Sigmoid colon (tissue), 7 donors: ENCODE results near the gene CCDC59. TPM values are rescaled to one million over a fixed set of nuclear protein-coding genes. Genes with fewer than 3 reads are reported as not detected.

Experiments used
- DNase-seq: peaks from one replicate; pipeline ENCODE4 v3.0.0-alpha.2; 2019
- H3K27ac ChIP-seq, 4 donors: fragments of 200-600 bp; sonication (generic); one replicate each; pipeline ENCODE4 v1.5.1; 2016 to 2019; ENCODE audit warnings: mild to moderate bottlenecking in 1 of 4
- H3K27me3 ChIP-seq, 3 donors: fragments of 200-600 bp; sonication (generic); one replicate each; pipeline ENCODE4 v1.5.1; 2019; ENCODE audit warnings: mild to moderate bottlenecking in 1 of 3
- H3K36me3 ChIP-seq, 4 donors: fragments of 200-600 bp; sonication (generic); one replicate each; pipeline ENCODE4 v1.5.1; 2016 to 2019
- H3K4me1 ChIP-seq, 4 donors: fragments of 200-600 bp; sonication (generic); one replicate each; pipeline ENCODE4 v1.5.1; 2017 to 2019
- H3K4me3 ChIP-seq, 4 donors: fragments of 200-600 bp; sonication (generic); one replicate each; pipeline ENCODE4 v1.5.1; 2017 to 2019; ENCODE audit warnings: mild to moderate bottlenecking in 2 of 4, moderate library complexity in 1 of 4
- H3K9me3 ChIP-seq, 4 donors: fragments of 200-600 bp in 3 of 4; sonication (generic) in 3 of 4; one replicate each; pipeline versions ENCODE4 v1.5.1 to v1.6.1; 2013 to 2019
- CTCF ChIP-seq, 4 experiments: fragments of 450-650 bp in 3 of 4; fragments of 200-600 bp in 1 of 4; IDR thresholded peaks; one replicate each; pipeline ENCODE4 v1.5.1; 2016 to 2019; ENCODE audit warnings: antibody characterized with exemption in 4 of 4, mild to moderate bottlenecking in 3 of 4, moderate library complexity in 2 of 4
- EP300 ChIP-seq, 4 donors: sonication (generic); formaldehyde crosslinking; IDR thresholded peaks; one replicate each; pipeline ENCODE4 v1.6.1; 2017; ENCODE audit warnings: antibody characterized with exemption in 4 of 4
- POLR2A ChIP-seq, 2 donors: fragments of 450-650 bp; IDR thresholded peaks; one replicate each; pipeline ENCODE4 v1.6.1; 2016; ENCODE audit warnings: antibody characterized with exemption in 2 of 2, mild to moderate bottlenecking in 2 of 2, moderate library complexity in 2 of 2
- POLR2AphosphoS5 ChIP-seq, 4 donors: sonication (generic); formaldehyde crosslinking; IDR thresholded peaks; one replicate each; pipeline ENCODE4 v1.6.1; 2017; ENCODE audit warnings: antibody characterized with exemption in 4 of 4
- WGBS, 2 donors: extraction: QIAGEN DNeasy Blood & Tissue Kit; methylation state at CpG; one replicate each; pipeline ENCODE4 v1.1.7; 2013; 5-methylcytosine and 5-hydroxymethylcytosine counted together
- intact Hi-C: fragments of 100-400 bp; cut with DNase I; formaldehyde crosslinking; loops from one replicate; pipeline ENCODE4 v1.15.1; 2023
- polyA plus RNA-seq, 3 donors: library from polyadenylated mRNA; stranded (reverse); fragments of 200-250 nt; gene quantifications; one replicate each; pipeline ENCODE4 v1.2.3, GENCODE V29; 2013
- total RNA-seq, 4 donors: library from RNA; depleted of rRNA; stranded (reverse); fragments of >200 nt; gene quantifications; one replicate each; pipeline ENCODE4 v1.1.0, GENCODE V29; 2016
- donor health status: healthy with polysubstance abuse.
- donor health status: Bipolar disorder and iron deficiency.
- donor health status: healthy.

CCDC59 gene
- total and polyA plus RNA-seq, 7 donors = 40.2 to 91.8 (median 60.4) TPM

GRCh38 chr12:82325540-82326336 lies 32.4 kb downstream of the CCDC59 start:
- 15 to 52% methylated on average over 4 of the region's 4 CpGs for WGBS, 2 donors
- Histone ChIP-seq H3K36me3 (no peaks in the 10 kb centered on the region), H3K4me1 (no peaks in the 10 kb centered on the region), H3K27me3 (no peaks in the 10 kb centered on the region), H3K27ac (no peak overlapping the region), H3K9me3 (no peaks in the 10 kb centered on the region), H3K4me3 (no peak overlapping the region)
- no peak for TF ChIP-seq CTCF (IDR thresholded peaks at IDR 0.05)
- intact Hi-C loops = loop anchor here (5.0 kb wide), 1 partner anchor 678 kb away; no protein-coding TSS in a partner anchor
- DNase-seq = no peak

GRCh38 chr12:82319276-82319675 lies 38.9 kb downstream of the CCDC59 start:
- Histone ChIP-seq H3K27me3 (no peaks in the 10 kb centered on the region), H3K36me3 (no peaks in the 10 kb centered on the region), H3K4me3 (no peak overlapping the region), H3K4me1 (no peaks in the 10 kb centered on the region), H3K27ac (no peak overlapping the region), H3K9me3 (no peaks in the 10 kb centered on the region)
- no peak for DNase-seq
- TF ChIP-seq EP300 (IDR thresholded peaks at IDR 0.05) (no peak), POLR2A (IDR thresholded peaks at IDR 0.05) (no peak), POLR2AphosphoS5 (IDR thresholded peaks at IDR 0.05) (no peak), CTCF (IDR thresholded peaks at IDR 0.05) (no peak)
- intact Hi-C loops = no loop called here
- WGBS, 2 donors = 67 to 84% methylated on average over 1 of the region's 1 CpG

DNA sequence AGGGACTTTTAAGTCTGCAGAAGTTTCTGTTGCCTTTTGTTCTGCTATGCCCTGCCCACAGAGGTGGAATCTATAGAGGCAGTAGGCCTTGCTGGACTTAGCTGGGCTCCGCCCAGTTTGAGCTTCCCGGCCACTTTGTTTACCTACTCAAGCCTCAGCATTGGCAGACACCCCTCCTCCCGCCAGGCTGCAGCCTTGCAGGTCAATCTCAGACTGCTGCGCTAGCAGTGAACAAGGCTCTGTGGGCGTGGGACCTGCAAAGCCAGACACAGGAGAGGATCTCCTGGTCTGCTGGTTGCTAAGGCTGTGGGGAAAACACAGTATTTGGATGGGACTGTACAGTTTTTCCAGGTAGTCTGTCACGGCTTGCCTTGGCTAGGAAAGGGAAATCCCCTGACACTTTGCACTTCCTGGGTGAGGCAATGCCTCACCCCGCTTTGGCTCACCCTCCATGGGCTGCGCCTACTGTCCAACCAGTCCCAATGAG lies 43.7 kb downstream of the CCDC59 start:
- H3K27ac ChIP-seq = no peak overlapping the region
- DNase-seq = no peak

More for the DNA sequence above, 43.7 kb downstream of the CCDC59 start:
- H3K4me1 ChIP-seq = no peaks in the 10 kb centered on the region
- no peak overlapping the region for H3K4me3 ChIP-seq
- TF ChIP-seq POLR2A (IDR thresholded peaks at IDR 0.05) (no peak), CTCF (IDR thresholded peaks at IDR 0.05) (no peak), EP300 (IDR thresholded peaks at IDR 0.05) (no peak), POLR2AphosphoS5 (IDR thresholded peaks at IDR 0.05) (no peak)
- intact Hi-C loops = no loop called here
- H3K27me3 ChIP-seq = no peaks in the 10 kb centered on the region
- no peaks in the 10 kb centered on the region for H3K9me3 ChIP-seq
- WGBS, 2 donors = 12 to 38% methylated on average over 8 of the region's 8 CpGs
- no peaks in the 10 kb centered on the region for H3K36me3 ChIP-seq

Other genes starting within 250 kb of the CCDC59 start
- gene METTL25, start 142 bp upstream of the CCDC59 start, total RNA-seq = 10 to 100 TPM; 22.7 to 59.9 (median 41.8) TPM
- 1 to 10 TPM; 3.9 to 6.6 (median 4.6) TPM for gene METTL25, start 142 bp upstream of the CCDC59 start, polyA plus RNA-seq